Measurements from ENCODE around the gene PRPF19.

PRPF19 gene

GRCh38 chr11:60906132-60906972, at the start of gene PRPF19:
Gene PRPF19 (minus strand): TSS chr11:60906585. CDS start chr11:60906382, 203 bp downstream.
- peaks cover 13% of the 10 kb centered on the region for H3K4me1 ChIP-seq (ENCODE audit: control insufficient read depth, insufficient read depth, low read length)
- H3K9me3 ChIP-seq (ENCODE audit: control insufficient read depth, low read length), result no peaks in the 10 kb centered on the region
- peaks cover 9% of the 10 kb centered on the region for H3K36me3 ChIP-seq (ENCODE audit: control insufficient read depth, insufficient read depth, low read length)
- no peaks in the 10 kb centered on the region for H3K27me3 ChIP-seq (ENCODE audit: control insufficient read depth, insufficient read depth, low read length)
- peak within 1 kb of the TSS; percentile 60 for H3K9ac ChIP-seq (ENCODE audit: low read length)
- peak within 1 kb of the TSS; percentile 60 for H3K4me3 ChIP-seq (ENCODE audit: low read length)

GRCh38 chr11:60955571-60955970, 49.2 kb upstream of the PRPF19 start:
- H3K4me3 ChIP-seq (ENCODE audit: low read length), result no peak overlapping the region
- no peaks in the 10 kb centered on the region for H3K9me3 ChIP-seq (ENCODE audit: control insufficient read depth, low read length)
- no peak overlapping the region for H3K9ac ChIP-seq (ENCODE audit: low read length)
- H3K27me3 ChIP-seq (ENCODE audit: control insufficient read depth, insufficient read depth, low read length), result no peaks in the 10 kb centered on the region
- no peaks in the 10 kb centered on the region for H3K36me3 ChIP-seq (ENCODE audit: control insufficient read depth, insufficient read depth, low read length)
- peaks cover 9% of the 10 kb centered on the region for H3K4me1 ChIP-seq (ENCODE audit: control insufficient read depth, insufficient read depth, low read length)

- H3K9ac ChIP-seq (ENCODE audit: low read length), result no peak overlapping the region
- no peak overlapping the region for H3K4me3 ChIP-seq (ENCODE audit: low read length)
- peaks cover 9% of the 10 kb centered on the region for H3K4me1 ChIP-seq (ENCODE audit: control insufficient read depth, insufficient read depth, low read length)
- no peaks in the 10 kb centered on the region for H3K36me3 ChIP-seq (ENCODE audit: control insufficient read depth, insufficient read depth, low read length)
- no peaks in the 10 kb centered on the region for H3K27me3 ChIP-seq (ENCODE audit: control insufficient read depth, insufficient read depth, low read length)
- no peaks in the 10 kb centered on the region for H3K9me3 ChIP-seq (ENCODE audit: control insufficient read depth, low read length)
Observed at GRCh38 chr11:60954421-60954820, 48.0 kb upstream of the PRPF19 start.

- Histone ChIP-seq H3K9me3 (ENCODE audit: control insufficient read depth, low read length) (no peaks in the 10 kb centered on the region), H3K36me3 (ENCODE audit: control insufficient read depth, insufficient read depth, low read length) (no peaks in the 10 kb centered on the region), H3K4me3 (ENCODE audit: low read length) (no peak overlapping the region), H3K9ac (ENCODE audit: low read length) (no peak overlapping the region), H3K27me3 (ENCODE audit: control insufficient read depth, insufficient read depth, low read length) (no peaks in the 10 kb centered on the region), H3K4me1 (ENCODE audit: control insufficient read depth, insufficient read depth, low read length) (peaks cover 9% of the 10 kb centered on the region)
Observed at GRCh38 chr11:60953781-60954180, 47.4 kb upstream of the PRPF19 start.

GRCh38 chr11:60952742-60953170, 46.4 kb upstream of the PRPF19 start:
- Histone ChIP-seq H3K4me1 (ENCODE audit: control insufficient read depth, insufficient read depth, low read length) (peaks cover 9% of the 10 kb centered on the region), H3K9me3 (ENCODE audit: control insufficient read depth, low read length) (no peaks in the 10 kb centered on the region), H3K27me3 (ENCODE audit: control insufficient read depth, insufficient read depth, low read length) (no peaks in the 10 kb centered on the region), H3K4me3 (ENCODE audit: low read length) (peak overlapping the region; percentile 1), H3K9ac (ENCODE audit: low read length) (peak overlapping the region; percentile 59), H3K36me3 (ENCODE audit: control insufficient read depth, insufficient read depth, low read length) (no peaks in the 10 kb centered on the region)

GRCh38 chr11:60951904-60952741, 45.7 kb upstream of the PRPF19 start, which contains the start of gene SLC15A3:
Gene SLC15A3 (minus strand): TSS chr11:60952176. CDS start chr11:60951551, 625 bp downstream.
- H3K4me3 ChIP-seq (ENCODE audit: low read length), result peak within 1 kb of the TSS; percentile 1
- H3K9me3 ChIP-seq (ENCODE audit: control insufficient read depth, low read length), result no peaks in the 10 kb centered on the region
- H3K9ac ChIP-seq (ENCODE audit: low read length), result peak within 1 kb of the TSS; percentile 59
- no peaks in the 10 kb centered on the region for H3K27me3 ChIP-seq (ENCODE audit: control insufficient read depth, insufficient read depth, low read length)
- peaks cover 9% of the 10 kb centered on the region for H3K4me1 ChIP-seq (ENCODE audit: control insufficient read depth, insufficient read depth, low read length)
- H3K36me3 ChIP-seq (ENCODE audit: control insufficient read depth, insufficient read depth, low read length), result no peaks in the 10 kb centered on the region

GRCh38 chr11:60951606-60951903, 45.2 kb upstream of the PRPF19 start:
- Histone ChIP-seq H3K4me1 (ENCODE audit: control insufficient read depth, insufficient read depth, low read length) (peaks cover 9% of the 10 kb centered on the region), H3K27me3 (ENCODE audit: control insufficient read depth, insufficient read depth, low read length) (no peaks in the 10 kb centered on the region), H3K4me3 (ENCODE audit: low read length) (peak overlapping the region; percentile 1), H3K9me3 (ENCODE audit: control insufficient read depth, low read length) (no peaks in the 10 kb centered on the region), H3K36me3 (ENCODE audit: control insufficient read depth, insufficient read depth, low read length) (no peaks in the 10 kb centered on the region), H3K9ac (ENCODE audit: low read length) (peak overlapping the region; percentile 59)

GRCh38 chr11:60950933-60951605, 44.7 kb upstream of the PRPF19 start:
- Histone ChIP-seq H3K4me3 (ENCODE audit: low read length) (no peak overlapping the region), H3K4me1 (ENCODE audit: control insufficient read depth, insufficient read depth, low read length) (peaks cover 9% of the 10 kb centered on the region), H3K27me3 (ENCODE audit: control insufficient read depth, insufficient read depth, low read length) (no peaks in the 10 kb centered on the region), H3K36me3 (ENCODE audit: control insufficient read depth, insufficient read depth, low read length) (no peaks in the 10 kb centered on the region), H3K9ac (ENCODE audit: low read length) (peak overlapping the region; percentile 59), H3K9me3 (ENCODE audit: control insufficient read depth, low read length) (no peaks in the 10 kb centered on the region)

GRCh38 chr11:60950024-60950423, 43.6 kb upstream of the PRPF19 start:
- H3K4me3 ChIP-seq (ENCODE audit: low read length), result no peak overlapping the region
- H3K9ac ChIP-seq (ENCODE audit: low read length), result no peak overlapping the region
- peaks cover 9% of the 10 kb centered on the region for H3K4me1 ChIP-seq (ENCODE audit: control insufficient read depth, insufficient read depth, low read length)
- no peaks in the 10 kb centered on the region for H3K27me3 ChIP-seq (ENCODE audit: control insufficient read depth, insufficient read depth, low read length)
- no peaks in the 10 kb centered on the region for H3K9me3 ChIP-seq (ENCODE audit: control insufficient read depth, low read length)
- no peaks in the 10 kb centered on the region for H3K36me3 ChIP-seq (ENCODE audit: control insufficient read depth, insufficient read depth, low read length)

GRCh38 chr11:60948250-60948649, 41.9 kb upstream of the PRPF19 start:
- H3K4me3 ChIP-seq (ENCODE audit: low read length), result no peak overlapping the region
- H3K4me1 ChIP-seq (ENCODE audit: control insufficient read depth, insufficient read depth, low read length), result peaks cover 13% of the 10 kb centered on the region
- H3K9ac ChIP-seq (ENCODE audit: low read length), result no peak overlapping the region
- H3K36me3 ChIP-seq (ENCODE audit: control insufficient read depth, insufficient read depth, low read length), result no peaks in the 10 kb centered on the region
- no peaks in the 10 kb centered on the region for H3K9me3 ChIP-seq (ENCODE audit: control insufficient read depth, low read length)
- H3K27me3 ChIP-seq (ENCODE audit: control insufficient read depth, insufficient read depth, low read length), result no peaks in the 10 kb centered on the region

- Histone ChIP-seq H3K4me3 (ENCODE audit: low read length) (no peak overlapping the region), H3K36me3 (ENCODE audit: control insufficient read depth, insufficient read depth, low read length) (no peaks in the 10 kb centered on the region), H3K27me3 (ENCODE audit: control insufficient read depth, insufficient read depth, low read length) (no peaks in the 10 kb centered on the region), H3K9me3 (ENCODE audit: control insufficient read depth, low read length) (no peaks in the 10 kb centered on the region), H3K9ac (ENCODE audit: low read length) (no peak overlapping the region), H3K4me1 (ENCODE audit: control insufficient read depth, insufficient read depth, low read length) (peaks cover 18% of the 10 kb centered on the region)
Observed at GRCh38 chr11:60947700-60948099, 41.3 kb upstream of the PRPF19 start.

Measured in mucosa of stomach (tissue), 1 donor.